Measurements from ENCODE around the gene ZNF396. TPM values are rescaled to one million over a fixed set of nuclear protein-coding genes. Genes with fewer than 3 reads are reported as not detected.

The ZNF396 gene
- total and polyA plus RNA-seq, 4 donors, result 2.4 to 6.7 (median 4.5) TPM

DNA sequence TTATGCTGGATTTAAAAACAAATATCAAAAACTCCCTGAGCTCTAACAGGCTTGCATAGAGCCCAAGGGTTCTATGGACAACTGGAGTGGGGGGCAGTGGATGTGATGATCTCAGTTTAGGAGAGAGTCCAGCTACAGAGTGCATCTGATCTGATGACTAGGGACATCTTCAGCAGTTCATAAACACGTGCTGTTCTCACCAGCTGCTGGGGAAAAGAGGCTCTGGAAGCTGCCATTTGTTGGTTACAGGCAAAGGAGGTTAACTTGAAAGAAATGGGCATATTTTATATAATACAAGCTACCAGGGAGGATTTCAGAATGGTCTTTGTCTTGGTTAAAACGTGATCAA, 36.0 kb upstream of the ZNF396 start:
- ATAC-seq (ENCODE audit: insufficient read depth, low FRiP score) (no peak), DNase-seq (peak in 2 of 3 donors; percentile 30 to 42)
- WGBS, 2 donors, result 73 to 84% methylated on average over 2 of the region's 2 CpGs
- TF ChIP-seq, protein P1, sequence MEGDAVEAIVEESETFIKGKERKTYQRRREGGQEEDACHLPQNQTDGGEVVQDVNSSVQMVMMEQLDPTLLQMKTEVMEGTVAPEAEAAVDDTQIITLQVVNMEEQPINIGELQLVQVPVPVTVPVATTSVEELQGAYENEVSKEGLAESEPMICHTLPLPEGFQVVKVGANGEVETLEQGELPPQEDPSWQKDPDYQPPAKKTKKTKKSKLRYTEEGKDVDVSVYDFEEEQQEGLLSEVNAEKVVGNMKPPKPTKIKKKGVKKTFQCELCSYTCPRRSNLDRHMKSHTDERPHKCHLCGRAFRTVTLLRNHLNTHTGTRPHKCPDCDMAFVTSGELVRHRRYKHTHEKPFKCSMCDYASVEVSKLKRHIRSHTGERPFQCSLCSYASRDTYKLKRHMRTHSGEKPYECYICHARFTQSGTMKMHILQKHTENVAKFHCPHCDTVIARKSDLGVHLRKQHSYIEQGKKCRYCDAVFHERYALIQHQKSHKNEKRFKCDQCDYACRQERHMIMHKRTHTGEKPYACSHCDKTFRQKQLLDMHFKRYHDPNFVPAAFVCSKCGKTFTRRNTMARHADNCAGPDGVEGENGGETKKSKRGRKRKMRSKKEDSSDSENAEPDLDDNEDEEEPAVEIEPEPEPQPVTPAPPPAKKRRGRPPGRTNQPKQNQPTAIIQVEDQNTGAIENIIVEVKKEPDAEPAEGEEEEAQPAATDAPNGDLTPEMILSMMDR (IDR thresholded peaks at IDR 0.05; ENCODE audit: control extremely low read depth, extremely low read depth), result no peak
- Histone ChIP-seq H3K9me3 (ENCODE audit: control insufficient read depth in 4 of 4, insufficient read depth in 3 of 4, low read length in 3 of 4) (peaks cover 0 to 4% (median 2%) of the 10 kb centered on the region in 4 donors), H3K4me1 (ENCODE audit: control insufficient read depth in 5 of 5, insufficient read depth in 5 of 5, low read length in 5 of 5) (peaks cover 0 to 3% (median 0%) of the 10 kb centered on the region in 5 donors), H3K27me3 (ENCODE audit: control insufficient read depth in 3 of 3, insufficient read depth in 3 of 3, low read length in 2 of 3) (no peaks in the 10 kb centered on the region), H3K36me3 (ENCODE audit: control insufficient read depth in 4 of 4, insufficient read depth in 4 of 4, low read length in 4 of 4) (no peaks in the 10 kb centered on the region), H3K9ac (ENCODE audit: insufficient read depth in 1 of 2, low read length in 2 of 2) (no peak overlapping the region), H3K4me3 (no peak overlapping the region), H3K27ac (ENCODE audit: low read depth in 1 of 2, low read length in 1 of 2) (no peak overlapping the region)

DNA sequence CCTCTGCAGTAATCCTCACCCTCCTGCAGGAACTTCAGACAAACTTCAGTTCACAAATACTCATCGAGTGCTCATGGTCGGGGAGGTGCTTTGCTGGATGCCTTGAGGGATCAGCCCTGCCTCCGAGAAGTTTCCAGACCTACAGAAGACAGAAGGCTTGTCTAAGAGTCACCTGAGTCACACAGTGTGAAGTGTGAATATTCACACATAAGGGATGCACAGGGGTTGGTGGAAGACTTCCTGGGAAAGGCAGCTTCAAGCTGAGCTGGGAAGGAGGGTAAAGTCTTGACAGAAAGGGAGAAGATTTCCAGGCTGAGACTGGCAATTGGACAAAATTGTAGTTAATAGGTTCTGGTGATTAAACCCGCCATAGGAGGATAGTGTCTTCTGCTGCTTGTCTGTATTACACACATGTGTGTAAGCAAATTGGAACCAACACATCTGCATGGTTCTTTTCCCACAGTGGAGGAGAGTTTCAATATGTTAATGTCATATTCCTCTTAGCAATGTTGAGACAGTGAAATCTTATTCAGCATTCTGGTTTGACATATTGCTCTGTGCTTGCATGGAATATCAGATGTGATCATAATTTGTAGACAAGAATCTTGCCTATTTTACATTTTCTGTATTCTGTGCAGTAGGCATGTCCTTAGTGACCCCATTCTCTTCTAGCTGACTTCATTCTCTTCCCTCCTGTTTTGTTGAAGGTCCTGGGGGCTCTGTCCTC, 34.7 kb upstream of the ZNF396 start:
- Histone ChIP-seq H3K27me3 (ENCODE audit: control insufficient read depth in 3 of 3, insufficient read depth in 3 of 3, low read length in 2 of 3) (no peaks in the 10 kb centered on the region), H3K4me1 (ENCODE audit: control insufficient read depth in 5 of 5, insufficient read depth in 5 of 5, low read length in 5 of 5) (peaks cover 0 to 5% (median 0%) of the 10 kb centered on the region in 5 donors), H3K27ac (ENCODE audit: low read depth in 1 of 2, low read length in 1 of 2) (no peak overlapping the region), H3K4me3 (no peak overlapping the region), H3K36me3 (ENCODE audit: control insufficient read depth in 4 of 4, insufficient read depth in 4 of 4, low read length in 4 of 4) (no peaks in the 10 kb centered on the region), H3K9me3 (ENCODE audit: control insufficient read depth in 4 of 4, insufficient read depth in 3 of 4, low read length in 3 of 4) (no peaks in the 10 kb centered on the region), H3K9ac (ENCODE audit: insufficient read depth in 1 of 2, low read length in 2 of 2) (no peak overlapping the region)
- no peak for DNase-seq
- no peak for ATAC-seq (ENCODE audit: insufficient read depth, low FRiP score)
- TF ChIP-seq, protein P1 (IDR thresholded peaks at IDR 0.05; ENCODE audit: control extremely low read depth, extremely low read depth), result no peak
- WGBS, 2 donors, result 91 to 94% methylated on average over 4 of the region's 4 CpGs

DNA sequence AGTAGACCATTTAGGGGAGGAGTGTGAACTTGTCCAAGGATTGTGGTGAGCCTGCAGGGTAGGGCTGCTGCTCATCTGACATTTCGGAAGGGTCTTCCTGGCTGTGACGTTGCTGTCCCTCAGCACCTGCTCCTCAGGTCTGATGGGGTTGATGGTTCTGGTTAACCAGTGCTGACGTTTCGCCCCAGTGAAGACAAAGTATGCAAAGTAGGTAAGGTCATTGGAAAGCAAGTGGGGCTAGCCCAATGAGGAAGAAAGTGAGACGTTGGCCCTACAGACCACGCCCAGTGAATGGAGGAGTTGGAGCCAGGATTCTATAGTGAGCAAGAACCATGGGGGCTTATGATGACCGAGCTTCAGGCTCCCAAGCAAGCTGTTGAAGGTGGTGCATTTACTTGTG, 33.4 kb upstream of the ZNF396 start:
- TF ChIP-seq, protein P1 (IDR thresholded peaks at IDR 0.05; ENCODE audit: control extremely low read depth, extremely low read depth), result no peak
- H3K36me3 ChIP-seq (ENCODE audit: control insufficient read depth in 4 of 4, insufficient read depth in 4 of 4, low read length in 4 of 4), result no peaks in the 10 kb centered on the region
- 86 to 88% methylated on average over 7 of the region's 7 CpGs for WGBS, 2 donors
- H3K4me1 ChIP-seq (ENCODE audit: control insufficient read depth in 5 of 5, insufficient read depth in 5 of 5, low read length in 5 of 5), result peaks cover 0 to 5% (median 0%) of the 10 kb centered on the region in 5 donors
- no peak overlapping the region for H3K4me3 ChIP-seq
- ATAC-seq (ENCODE audit: insufficient read depth, low FRiP score), result no peak
- DNase-seq, result no peak
- no peak overlapping the region for H3K27ac ChIP-seq (ENCODE audit: low read depth in 1 of 2, low read length in 1 of 2)
- no peak overlapping the region for H3K9ac ChIP-seq (ENCODE audit: insufficient read depth in 1 of 2, low read length in 2 of 2)
- H3K9me3 ChIP-seq (ENCODE audit: control insufficient read depth in 4 of 4, insufficient read depth in 3 of 4, low read length in 3 of 4), result no peaks in the 10 kb centered on the region
- no peaks in the 10 kb centered on the region for H3K27me3 ChIP-seq (ENCODE audit: control insufficient read depth in 3 of 3, insufficient read depth in 3 of 3, low read length in 2 of 3)

DNA sequence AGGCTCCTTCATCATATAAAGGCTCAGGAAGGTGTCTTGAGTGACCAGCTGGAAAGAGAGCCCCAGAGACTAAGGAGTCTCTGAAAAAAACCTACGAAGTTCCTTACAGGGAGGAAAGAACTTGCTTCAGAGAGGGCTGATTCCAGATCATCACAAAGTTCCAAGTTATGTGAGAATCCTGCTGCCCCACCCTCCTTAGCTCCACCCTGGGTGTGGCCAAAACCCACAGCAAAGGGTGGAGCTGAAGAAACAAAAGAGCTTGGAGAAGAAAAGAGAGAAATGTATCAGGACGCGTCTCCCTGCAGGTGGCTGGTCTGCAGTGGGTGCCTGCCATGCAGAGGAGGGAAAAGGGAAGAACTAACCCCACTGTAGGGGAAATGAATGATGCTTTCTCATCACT, 32.8 kb upstream of the ZNF396 start:
- Histone ChIP-seq H3K9ac (ENCODE audit: insufficient read depth in 1 of 2, low read length in 2 of 2) (no peak overlapping the region), H3K27ac (ENCODE audit: low read depth in 1 of 2, low read length in 1 of 2) (no peak overlapping the region), H3K4me1 (ENCODE audit: control insufficient read depth in 5 of 5, insufficient read depth in 5 of 5, low read length in 5 of 5) (peaks cover 0 to 5% (median 0%) of the 10 kb centered on the region in 5 donors), H3K9me3 (ENCODE audit: control insufficient read depth in 4 of 4, insufficient read depth in 3 of 4, low read length in 3 of 4) (no peaks in the 10 kb centered on the region), H3K36me3 (ENCODE audit: control insufficient read depth in 4 of 4, insufficient read depth in 4 of 4, low read length in 4 of 4) (no peaks in the 10 kb centered on the region), H3K27me3 (ENCODE audit: control insufficient read depth in 3 of 3, insufficient read depth in 3 of 3, low read length in 2 of 3) (no peaks in the 10 kb centered on the region), H3K4me3 (no peak overlapping the region)
- TF ChIP-seq, protein P1 (IDR thresholded peaks at IDR 0.05; ENCODE audit: control extremely low read depth, extremely low read depth), result no peak
- 73 to 74% methylated on average over 3 of the region's 3 CpGs for WGBS, 2 donors
- DNase-seq (no peak), ATAC-seq (ENCODE audit: insufficient read depth, low FRiP score) (no peak)

All from lung (tissue), 12 donors.